HG02571 (cell line): ENCODE data around the gene AFF3.

Source experiments
- ATAC-seq: cut with Tn5 transposase; IDR thresholded peaks from one replicate; pipeline ENCODE4 v1.9.1; 2021; ENCODE audit warnings: mild to moderate bottlenecking, moderate library complexity; ENCODE audit not compliant: unreplicated experiment

The AFF3 gene

GRCh38 chr2:99653433-99653832 is 489.0 kb downstream of the AFF3 start:
- ATAC-seq, result no peak

GRCh38 chr2:99652862-99653261 is 489.5 kb downstream of the AFF3 start:
- ATAC-seq, result no peak

- ATAC-seq, result no peak
Measured at GRCh38 chr2:99651930-99652670, 490.3 kb downstream of the AFF3 start.

DNA sequence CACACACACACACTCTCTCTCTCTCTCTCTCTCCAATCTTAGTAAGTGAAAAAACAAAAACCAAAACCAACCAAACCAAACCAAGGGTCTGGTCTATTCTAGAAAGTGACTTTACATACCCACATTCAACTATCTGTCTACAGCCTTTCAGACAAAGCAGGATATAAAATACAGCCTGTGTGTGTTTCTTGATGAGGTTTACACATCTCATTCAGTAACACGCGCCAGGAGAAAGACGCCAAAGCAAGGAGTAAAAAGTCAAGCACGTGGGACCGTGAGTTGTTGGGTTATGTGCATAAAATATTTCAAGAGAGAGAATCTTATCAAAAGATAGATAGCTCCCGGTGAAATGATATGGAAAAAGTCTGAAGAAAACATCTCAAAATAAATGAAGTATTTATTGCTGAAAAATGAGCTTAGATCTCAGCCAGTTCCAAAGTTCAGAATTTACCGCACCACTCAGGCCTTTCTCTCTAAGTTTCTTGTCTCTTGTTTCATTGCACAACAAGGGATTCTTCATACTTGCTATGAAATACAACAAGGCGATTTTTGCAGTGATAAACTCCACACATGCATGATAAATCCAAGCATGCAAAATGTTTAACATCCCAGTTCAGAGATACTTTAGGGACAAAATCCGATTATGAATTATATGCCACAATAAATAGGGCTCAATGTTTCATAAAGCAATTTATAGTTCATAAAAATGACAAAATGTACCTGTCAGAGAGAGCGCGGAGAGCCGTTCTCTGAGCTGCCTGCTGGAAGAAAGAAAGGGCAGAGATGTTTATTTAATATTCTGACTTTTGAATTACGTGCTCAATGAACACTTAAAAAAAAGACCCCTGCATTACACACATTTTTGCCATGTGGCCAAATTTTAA is 493.2 kb downstream of the AFF3 start:
- no peak for ATAC-seq

DNA sequence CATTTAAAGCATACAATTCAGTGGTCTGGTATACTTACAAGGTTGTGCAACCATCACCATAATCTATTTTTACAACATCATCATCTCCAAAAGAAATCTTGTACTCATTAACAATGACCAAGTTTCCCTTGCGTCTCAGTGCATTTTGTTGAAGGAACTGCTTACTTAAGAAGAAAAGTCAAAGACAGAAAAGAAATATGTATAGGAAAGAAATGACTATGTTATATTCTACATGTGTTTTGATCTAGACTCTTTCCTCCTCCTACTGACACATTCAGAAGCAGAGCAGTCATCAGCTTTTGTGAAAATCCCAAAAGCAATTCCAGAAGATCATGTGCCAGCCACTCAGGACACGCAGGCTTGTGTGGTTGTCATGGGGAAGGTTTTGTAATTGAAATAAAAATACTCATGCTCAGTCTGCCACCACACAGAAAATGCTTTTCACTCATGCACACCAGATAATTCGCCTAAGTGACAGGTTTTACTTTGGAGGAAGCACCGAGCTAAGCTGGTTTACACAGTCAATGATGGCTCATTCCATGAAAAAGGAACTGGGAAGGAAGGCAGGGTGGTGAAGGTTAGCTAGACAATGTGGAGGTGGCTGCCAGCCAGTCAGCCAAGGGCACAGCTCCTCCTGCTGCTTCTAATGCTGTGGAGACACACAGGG is 494.1 kb downstream of the AFF3 start:
- ATAC-seq, result no peak

GRCh38 chr2:99645960-99646359 is 496.4 kb downstream of the AFF3 start:
- ATAC-seq, result no peak

GRCh38 chr2:99644419-99644787 is 498.0 kb downstream of the AFF3 start:
- no peak for ATAC-seq

DNA sequence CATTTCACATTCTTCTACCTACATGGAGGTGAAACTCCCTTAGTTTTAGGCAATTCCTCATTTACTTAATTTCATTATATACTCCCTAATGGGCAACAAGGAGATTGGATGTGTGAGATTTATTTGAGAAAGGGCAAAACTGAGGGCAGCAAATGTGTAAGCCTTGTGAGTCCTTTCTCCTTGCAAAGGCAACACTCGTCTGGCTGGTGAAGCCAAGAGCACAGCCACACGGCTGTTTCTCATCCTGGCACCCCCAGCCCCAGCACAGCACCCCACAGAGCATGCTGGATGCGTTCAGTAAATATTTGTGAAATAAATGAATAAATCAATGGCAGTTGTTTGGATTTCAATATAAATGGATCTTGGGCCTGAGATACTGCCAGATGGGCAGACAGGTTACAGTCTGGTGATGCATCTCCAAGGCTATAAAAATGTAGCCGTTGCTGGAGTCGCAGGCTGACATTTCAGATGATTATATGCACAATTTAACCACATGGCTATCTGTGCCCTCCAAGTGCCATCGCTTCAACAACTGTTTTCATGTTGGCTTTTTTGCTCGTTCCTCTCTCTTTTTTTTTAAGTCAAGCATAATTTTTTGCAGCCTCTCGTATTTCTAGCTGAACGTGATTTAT is 498.5 kb downstream of the AFF3 start:
- ATAC-seq, result no peak

DNA sequence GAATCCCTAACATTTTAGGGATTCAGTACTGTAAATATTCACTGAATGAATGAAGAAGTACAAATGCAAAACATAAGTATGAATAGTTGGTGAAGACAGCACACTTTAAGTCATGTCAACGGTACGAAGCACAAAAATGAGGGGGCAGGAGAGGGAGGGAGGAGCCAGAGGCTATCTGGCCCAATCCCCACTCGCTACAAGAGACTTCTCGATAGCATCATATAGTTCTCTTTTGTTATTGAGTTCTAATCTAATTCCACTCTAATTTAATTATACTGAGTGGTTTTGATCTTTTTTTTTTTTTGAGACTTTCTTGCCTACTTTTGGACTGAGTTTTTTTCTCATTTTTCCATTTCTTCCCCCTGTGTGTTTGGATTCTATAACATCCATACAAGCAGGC is 500.4 kb downstream of the AFF3 start:
- no peak for ATAC-seq

- no peak for ATAC-seq
Measured at GRCh38 chr2:99640635-99641151, 501.7 kb downstream of the AFF3 start.

DNA sequence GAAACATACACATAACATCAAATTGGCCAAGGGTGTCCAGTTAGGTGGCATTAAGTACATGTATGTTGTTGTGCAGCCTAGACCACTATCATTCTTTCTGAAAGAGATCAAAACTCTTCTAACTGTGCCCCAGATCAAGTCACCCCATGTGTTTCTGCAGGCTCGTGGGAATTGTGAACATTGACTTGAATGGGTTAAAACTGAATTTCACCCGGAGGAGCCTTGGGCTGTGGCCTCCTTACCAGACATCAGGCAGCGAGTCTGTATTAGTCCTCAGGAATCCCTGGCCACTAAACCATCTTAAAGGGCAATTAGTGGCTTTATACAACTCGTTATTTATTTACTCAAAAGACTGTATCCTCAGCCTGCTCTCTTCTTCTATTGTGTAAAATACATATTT is 503.6 kb downstream of the AFF3 start:
- no peak for ATAC-seq

DNA sequence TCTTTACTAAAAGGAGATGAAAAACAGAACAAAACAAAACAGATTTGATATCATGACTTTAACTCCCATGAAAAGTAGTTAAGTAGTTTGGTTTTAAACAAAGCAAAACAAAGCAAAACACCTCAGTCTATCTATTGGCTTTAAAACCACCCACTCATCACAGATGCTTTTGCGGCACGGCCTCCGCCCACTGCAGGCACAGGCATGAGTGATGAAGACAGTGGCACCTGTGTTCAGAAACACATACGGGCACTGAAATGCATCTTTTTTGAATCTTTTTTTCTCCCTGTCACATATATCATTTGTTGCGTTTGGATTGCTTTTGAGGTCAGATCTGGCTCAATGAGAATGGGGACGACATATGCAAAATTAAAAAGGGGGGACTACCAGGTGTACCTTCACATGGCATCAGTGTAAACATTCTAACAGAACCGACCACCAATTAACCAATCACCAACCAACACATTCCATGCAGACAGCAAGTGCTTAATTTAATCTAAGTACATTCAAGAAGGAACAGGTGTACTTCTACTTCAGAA is 505.2 kb downstream of the AFF3 start:
- no peak for ATAC-seq

GRCh38 chr2:99636144-99637034 is 506.0 kb downstream of the AFF3 start:
- no peak for ATAC-seq

DNA sequence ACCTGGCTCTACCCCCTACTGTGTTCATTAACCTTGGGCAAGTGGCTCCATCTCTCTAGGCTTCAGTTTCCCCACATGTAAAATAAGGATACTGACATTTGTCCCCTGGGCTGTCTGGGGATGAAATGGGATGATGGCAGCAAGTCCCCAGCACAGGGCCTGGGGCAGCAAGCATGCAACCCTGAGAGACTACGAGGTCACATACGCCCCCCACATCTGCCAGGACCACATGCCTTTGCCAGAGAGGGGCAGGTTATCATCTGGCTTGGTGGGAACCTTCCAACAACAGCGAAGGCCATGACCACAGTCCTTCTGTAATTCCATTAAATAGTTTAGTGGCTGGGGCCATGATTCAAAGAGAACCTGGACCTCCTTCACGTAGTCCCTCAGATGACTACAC is 506.7 kb downstream of the AFF3 start:
- ATAC-seq, result no peak

- ATAC-seq, result no peak
Measured at GRCh38 chr2:99634234-99634633, 508.2 kb downstream of the AFF3 start.

DNA sequence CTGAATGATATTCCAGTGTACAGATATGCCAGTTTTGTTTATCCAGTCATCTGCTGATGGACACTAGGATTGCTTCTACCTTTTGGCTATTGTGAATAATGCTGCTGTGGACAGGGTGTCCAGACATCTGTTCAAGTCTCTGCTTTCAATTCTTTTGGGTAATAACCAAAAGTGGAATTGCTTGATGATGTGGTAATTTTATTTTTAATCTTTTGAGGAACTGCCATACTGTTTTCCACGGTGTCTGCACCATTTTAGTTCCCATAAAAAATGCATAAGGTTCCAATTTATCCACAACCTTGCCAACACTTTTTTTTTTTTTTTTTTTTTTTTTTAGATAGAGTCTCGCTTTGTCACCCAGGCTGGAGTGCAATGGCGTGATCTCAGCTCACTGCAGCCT is 510.7 kb downstream of the AFF3 start:
- no peak for ATAC-seq

- no peak for ATAC-seq
Measured at GRCh38 chr2:99629320-99629719, 513.1 kb downstream of the AFF3 start.

DNA sequence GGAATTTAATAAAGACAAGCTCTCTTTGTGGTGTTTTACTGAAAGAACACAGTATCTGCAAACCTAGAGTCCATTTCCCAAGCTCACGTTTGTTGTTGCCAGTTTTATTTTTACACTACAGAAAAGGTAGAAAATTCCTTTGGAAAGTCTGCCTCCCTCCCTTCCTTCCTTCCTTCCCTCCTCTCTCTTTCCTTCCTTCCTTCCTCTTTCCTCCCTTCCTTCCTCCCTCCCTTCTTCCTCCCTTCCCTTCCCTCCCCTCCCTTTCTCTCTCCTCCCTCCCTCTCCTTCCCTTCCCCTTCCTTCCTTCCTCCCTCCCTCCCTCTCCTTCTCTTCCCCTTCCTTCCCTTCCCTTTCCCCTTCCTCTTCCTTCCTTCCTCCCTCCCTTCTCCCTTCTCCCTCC is 516.2 kb downstream of the AFF3 start:
- no peak for ATAC-seq

GRCh38 chr2:99624677-99625076 is 517.7 kb downstream of the AFF3 start:
- no peak for ATAC-seq

- ATAC-seq, result no peak
Measured at GRCh38 chr2:99623613-99624012, 518.8 kb downstream of the AFF3 start.
